ENCODE data around the gene TSPAN3.

TSPAN3 gene

GRCh38 chr15:77068633-77069032 lies 2.3 kb downstream of the TSPAN3 start:
- no peak overlapping the region for H3K4me3 ChIP-seq (replicated peaks; ENCODE audit: insufficient read depth, low read length)
- no peaks in the 10 kb centered on the region for H3K27me3 ChIP-seq (ENCODE audit: insufficient read depth, poor library complexity, severe bottlenecking)
- no peak overlapping the region for H3K27ac ChIP-seq (replicated peaks)
- no peak for DNase-seq (ENCODE audit: low read depth in 1 of 2, low spot score in 1 of 2)
- TF ChIP-seq, protein P1, sequence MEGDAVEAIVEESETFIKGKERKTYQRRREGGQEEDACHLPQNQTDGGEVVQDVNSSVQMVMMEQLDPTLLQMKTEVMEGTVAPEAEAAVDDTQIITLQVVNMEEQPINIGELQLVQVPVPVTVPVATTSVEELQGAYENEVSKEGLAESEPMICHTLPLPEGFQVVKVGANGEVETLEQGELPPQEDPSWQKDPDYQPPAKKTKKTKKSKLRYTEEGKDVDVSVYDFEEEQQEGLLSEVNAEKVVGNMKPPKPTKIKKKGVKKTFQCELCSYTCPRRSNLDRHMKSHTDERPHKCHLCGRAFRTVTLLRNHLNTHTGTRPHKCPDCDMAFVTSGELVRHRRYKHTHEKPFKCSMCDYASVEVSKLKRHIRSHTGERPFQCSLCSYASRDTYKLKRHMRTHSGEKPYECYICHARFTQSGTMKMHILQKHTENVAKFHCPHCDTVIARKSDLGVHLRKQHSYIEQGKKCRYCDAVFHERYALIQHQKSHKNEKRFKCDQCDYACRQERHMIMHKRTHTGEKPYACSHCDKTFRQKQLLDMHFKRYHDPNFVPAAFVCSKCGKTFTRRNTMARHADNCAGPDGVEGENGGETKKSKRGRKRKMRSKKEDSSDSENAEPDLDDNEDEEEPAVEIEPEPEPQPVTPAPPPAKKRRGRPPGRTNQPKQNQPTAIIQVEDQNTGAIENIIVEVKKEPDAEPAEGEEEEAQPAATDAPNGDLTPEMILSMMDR (IDR thresholded peaks at IDR 0.05; ENCODE audit: insufficient read depth, low read length): no peak
- TF ChIP-seq SPI1 (IDR thresholded peaks at IDR 0.05; ENCODE audit: borderline replicate concordance, low read depth) (no peak), GABPA (IDR thresholded peaks at IDR 0.05; ENCODE audit: low read depth) (no peak), REST (IDR thresholded peaks at IDR 0.05; ENCODE audit: insufficient replicate concordance, low read depth) (no peak), POLR2AphosphoS5 (IDR thresholded peaks at IDR 0.05; ENCODE audit: low read depth) (no peak)

DNA sequence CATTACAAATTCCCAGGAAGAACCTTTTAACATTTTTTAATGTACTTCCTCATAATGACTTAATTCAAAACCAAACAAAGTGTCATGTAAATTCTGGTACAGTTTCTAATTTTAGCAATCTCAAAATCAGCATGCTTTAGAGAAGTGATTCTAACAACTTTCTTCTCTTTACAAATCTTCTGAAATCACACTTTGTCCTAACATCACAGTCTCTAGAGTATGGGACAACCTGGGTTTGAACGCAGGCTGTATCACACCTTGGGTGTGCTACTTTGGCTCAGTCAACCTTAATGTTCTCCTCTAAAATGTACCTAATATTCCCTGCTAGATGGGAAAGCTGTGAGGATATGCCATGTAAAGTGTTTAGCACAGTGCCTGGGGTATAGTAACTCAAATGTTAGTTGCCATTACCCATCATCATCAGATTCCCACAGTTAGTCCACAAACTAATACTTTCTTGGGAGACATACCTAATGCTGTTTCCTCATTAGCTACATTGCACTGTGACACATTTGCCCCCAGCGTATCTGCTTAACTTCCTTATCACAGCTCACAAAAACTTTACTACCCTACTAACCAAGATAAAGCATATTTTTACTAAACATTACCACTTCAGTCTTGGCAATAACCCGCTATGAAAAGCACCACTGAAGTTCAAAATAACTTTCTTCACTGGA lies 3.1 kb downstream of the TSPAN3 start:
- H3K4me3 ChIP-seq (replicated peaks; ENCODE audit: insufficient read depth, low read length): no peak overlapping the region
- H3K27me3 ChIP-seq (ENCODE audit: insufficient read depth, poor library complexity, severe bottlenecking): no peaks in the 10 kb centered on the region
- H3K27ac ChIP-seq (replicated peaks): no peak overlapping the region
- DNase-seq (ENCODE audit: low read depth in 1 of 2, low spot score in 1 of 2): no peak
- TF ChIP-seq REST (IDR thresholded peaks at IDR 0.05; ENCODE audit: insufficient replicate concordance, low read depth) (no peak), SPI1 (IDR thresholded peaks at IDR 0.05; ENCODE audit: borderline replicate concordance, low read depth) (no peak), GABPA (IDR thresholded peaks at IDR 0.05; ENCODE audit: low read depth) (no peak), POLR2AphosphoS5 (IDR thresholded peaks at IDR 0.05; ENCODE audit: low read depth) (no peak)
- TF ChIP-seq, protein P1 (IDR thresholded peaks at IDR 0.05; ENCODE audit: insufficient read depth, low read length): no peak

GRCh38 chr15:77066971-77067690 lies 3.8 kb downstream of the TSPAN3 start:
- TF ChIP-seq GABPA (IDR thresholded peaks at IDR 0.05; ENCODE audit: low read depth) (no peak), POLR2AphosphoS5 (IDR thresholded peaks at IDR 0.05; ENCODE audit: low read depth) (no peak), REST (IDR thresholded peaks at IDR 0.05; ENCODE audit: insufficient replicate concordance, low read depth) (no peak), SPI1 (IDR thresholded peaks at IDR 0.05; ENCODE audit: borderline replicate concordance, low read depth) (no peak)
- TF ChIP-seq, protein P1 (IDR thresholded peaks at IDR 0.05; ENCODE audit: insufficient read depth, low read length): no peak
- Histone ChIP-seq H3K27ac (replicated peaks) (no peak overlapping the region), H3K27me3 (ENCODE audit: insufficient read depth, poor library complexity, severe bottlenecking) (no peaks in the 10 kb centered on the region), H3K4me3 (replicated peaks; ENCODE audit: insufficient read depth, low read length) (no peak overlapping the region)
- DNase-seq (ENCODE audit: low read depth in 1 of 2, low spot score in 1 of 2): no peak
